ENCODE results near the gene AHCY.
"Not testable (repeated sequence)": the region's sequence is repeated elsewhere in the genome, so short reads cannot be mapped to it uniquely, and the experiment has no call there.

AHCY gene

DNA sequence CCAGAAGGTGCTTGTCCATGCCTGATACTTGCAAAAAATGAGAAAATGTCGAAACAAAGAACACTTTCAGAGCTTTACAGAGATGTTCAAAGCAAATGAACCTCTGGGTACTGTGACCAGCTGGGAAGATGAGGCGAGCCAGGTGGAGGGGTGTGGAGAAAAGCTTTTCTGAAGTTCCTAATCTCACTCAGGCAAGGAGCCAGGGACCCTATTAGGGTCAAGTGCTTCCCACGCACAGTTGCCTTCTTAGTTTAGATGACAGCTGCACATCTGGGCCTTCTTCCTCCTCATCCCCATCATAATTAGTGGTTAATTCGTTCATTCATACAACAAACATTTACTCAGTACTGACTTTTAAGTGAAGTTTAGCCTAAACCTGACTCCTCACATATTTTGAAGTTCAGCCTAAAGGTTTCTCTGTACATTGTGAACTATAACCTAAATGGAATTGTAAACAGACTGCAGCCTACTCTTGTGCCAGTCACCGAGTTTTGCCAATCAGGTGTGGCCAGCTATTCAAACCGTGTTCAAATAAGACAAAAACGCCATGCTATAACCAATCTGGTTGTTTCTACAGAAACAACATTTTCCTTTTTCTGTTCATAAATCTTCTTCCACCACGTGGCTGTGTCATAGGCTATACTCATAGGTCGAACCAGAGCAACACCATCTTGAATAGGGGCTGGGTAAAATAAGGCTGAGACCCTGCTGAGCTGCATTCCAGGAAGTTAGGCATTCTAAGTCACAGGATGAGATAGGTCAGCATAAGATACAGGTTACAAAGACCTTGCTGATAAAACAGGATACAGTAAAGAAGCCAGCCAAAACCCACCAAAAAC is 19.3 kb upstream of the AHCY start:
- DNase-seq (ENCODE audit: low read depth) = no peak

- no peak for DNase-seq (ENCODE audit: low read depth)
Measured at GRCh38 chr20:34320861-34321260, 17.7 kb upstream of the AHCY start.

- no peak for DNase-seq (ENCODE audit: low read depth)
Measured at GRCh38 chr20:34318609-34319443, 15.7 kb upstream of the AHCY start.

- DNase-seq (ENCODE audit: low read depth) = peak; percentile 29
Measured at GRCh38 chr20:34316196-34316814, 13.2 kb upstream of the AHCY start.

- no peak for DNase-seq (ENCODE audit: low read depth)
Measured at GRCh38 chr20:34315236-34315635, 12.1 kb upstream of the AHCY start.

DNA sequence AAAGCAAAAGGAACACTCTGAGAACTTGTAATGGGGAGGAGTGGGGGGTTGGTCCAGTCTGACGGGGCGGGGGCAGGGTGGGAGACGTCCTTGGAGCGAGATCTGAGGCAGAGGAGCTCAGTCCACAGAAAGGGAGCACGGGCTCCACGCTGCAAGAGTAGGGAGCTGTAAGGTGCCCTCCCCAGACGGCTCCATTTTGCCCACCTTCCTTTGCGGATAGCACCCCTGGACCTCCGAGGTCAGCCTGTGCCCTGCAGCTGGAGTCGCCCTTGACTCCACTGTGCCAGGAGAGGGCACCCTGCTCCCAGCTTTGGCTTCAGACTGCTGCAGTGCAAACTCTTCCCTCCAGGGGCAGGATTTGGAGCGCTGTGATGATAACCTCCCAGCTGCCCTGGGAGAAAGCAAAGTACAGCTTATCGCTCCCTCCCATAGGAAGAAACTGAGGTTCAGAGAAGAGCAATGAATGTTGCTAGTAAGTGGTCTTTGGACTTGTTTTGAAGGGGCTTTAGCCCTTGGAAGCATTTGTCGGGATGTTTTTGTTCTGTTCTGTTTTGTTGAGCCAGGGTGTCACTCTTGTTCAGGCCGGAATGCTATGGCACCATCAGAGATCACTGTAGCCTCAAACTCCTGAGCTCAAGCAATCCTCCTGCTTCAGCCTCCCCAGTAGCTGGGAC is 9.5 kb upstream of the AHCY start:
- peak; percentile 39 for DNase-seq (ENCODE audit: low read depth)

DNA sequence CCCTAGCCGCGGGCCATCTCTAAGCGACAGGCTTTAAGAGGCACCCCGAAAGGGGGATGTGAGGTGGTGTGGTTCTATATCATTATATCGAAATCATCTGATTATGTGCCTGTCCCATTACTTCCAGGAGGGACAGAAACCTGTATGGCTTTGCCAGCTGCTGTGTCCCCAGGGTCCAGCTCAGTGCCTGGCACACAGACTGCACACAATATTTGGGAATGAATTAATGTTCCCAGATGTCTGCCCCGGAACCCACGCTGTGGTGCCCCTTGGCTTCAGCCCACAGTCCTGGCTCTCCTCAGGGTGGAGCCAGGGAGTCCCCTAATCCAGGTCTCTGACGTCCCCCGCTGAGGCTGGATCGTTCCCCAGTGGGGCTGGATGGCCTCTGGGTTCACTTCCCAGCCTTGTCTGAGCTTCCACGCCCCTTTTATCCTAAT is 8.9 kb upstream of the AHCY start:
- DNase-seq (ENCODE audit: low read depth) = no peak

- no peak for DNase-seq (ENCODE audit: low read depth)
Measured at GRCh38 chr20:34311118-34312023, 8.2 kb upstream of the AHCY start.

DNA sequence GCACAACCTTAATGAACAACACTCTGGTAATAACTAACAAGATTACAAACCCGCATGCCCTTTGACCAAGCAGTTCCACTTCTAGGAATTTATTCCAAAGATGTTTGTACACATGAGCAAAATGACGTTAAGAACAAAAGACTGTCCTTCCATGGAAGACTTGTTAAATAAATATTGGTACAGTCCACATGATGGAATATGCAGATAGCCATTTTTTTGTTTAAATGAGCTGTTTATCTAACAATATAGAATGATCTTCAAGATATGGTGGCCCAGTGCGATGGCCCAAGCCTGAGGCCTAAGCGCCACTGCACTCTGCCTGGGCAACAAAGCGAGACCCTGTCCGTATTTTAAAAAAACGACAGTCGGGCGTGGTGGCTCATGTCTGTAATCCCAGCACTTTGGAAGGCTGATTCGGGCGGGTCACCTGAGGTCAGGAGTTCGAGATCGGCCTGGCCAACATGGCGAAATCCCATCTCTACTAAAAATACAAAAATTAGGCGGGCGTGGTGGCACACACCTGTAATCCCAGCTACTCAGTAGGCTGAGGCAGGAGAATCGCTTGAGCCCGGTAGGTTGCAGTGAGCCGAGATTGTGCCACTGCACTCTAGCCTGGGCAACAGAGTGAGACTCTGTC is 7.4 kb upstream of the AHCY start:
- no peak for DNase-seq (ENCODE audit: low read depth)

GRCh38 chr20:34309691-34310090 is 6.5 kb upstream of the AHCY start:
- no peak for DNase-seq (ENCODE audit: low read depth)

DNA sequence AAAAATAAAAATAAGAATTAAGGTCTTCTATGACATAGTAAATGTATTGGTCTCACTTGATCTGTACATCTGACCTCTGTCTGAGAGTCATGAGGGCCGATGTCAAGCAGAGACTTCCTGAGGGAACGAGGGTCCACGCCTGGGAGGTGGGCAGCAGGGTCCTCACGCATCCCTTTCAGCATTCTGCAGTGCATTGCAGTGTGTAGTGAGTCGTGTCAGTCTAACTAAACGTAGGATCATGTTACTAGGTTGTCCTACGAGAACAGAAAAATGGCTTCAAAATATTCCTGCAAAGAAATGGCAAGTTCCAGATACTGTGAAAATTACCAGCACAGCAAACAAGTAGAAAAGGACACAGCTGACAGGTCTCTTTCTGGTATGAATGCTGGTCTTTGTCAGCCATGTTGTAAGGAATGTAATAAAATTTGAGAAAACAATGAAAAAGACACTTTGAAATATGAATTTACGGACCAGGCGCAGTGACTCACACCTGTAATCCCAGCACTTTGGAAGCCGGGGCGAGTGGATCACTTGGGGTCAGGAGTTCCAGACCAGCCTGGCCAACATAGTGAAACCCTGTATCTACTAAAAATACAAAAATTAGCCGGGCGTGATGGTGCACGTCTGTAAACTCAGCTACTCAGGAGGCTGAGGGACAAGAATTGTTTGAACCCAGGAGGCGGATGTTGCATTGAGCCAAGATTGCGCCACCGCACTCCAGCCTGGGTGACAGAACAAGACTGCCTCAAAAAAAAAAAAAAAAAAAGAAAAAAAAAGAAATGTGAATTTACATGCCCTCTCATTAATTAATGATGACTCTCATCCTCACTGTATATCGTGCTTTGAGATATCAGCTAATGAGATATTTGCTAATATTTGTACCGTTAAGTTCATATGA is 2.4 kb upstream of the AHCY start:
- no peak for DNase-seq (ENCODE audit: low read depth)

DNA sequence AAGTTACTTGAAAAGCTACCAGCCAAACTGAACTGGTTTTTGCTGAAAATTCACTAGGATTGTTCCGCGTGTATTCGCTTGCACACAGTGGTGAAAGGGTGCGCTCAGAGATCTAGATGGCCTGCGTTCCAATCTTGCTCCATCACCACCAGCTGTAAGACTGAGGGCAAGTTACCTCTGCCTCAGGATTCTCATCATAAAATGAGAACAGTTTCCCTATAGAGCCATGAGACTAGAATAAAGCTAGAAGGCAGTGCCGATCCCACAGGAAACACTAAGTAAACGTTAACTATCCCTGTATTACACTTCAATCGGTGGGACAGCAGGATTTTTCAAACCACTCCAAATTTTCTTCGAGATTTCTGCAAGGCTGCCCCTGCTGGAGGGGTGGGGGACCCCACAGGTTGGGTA is 838 bp downstream of the AHCY start:
- DNase-seq (ENCODE audit: low read depth) = peak; percentile 10

DNA sequence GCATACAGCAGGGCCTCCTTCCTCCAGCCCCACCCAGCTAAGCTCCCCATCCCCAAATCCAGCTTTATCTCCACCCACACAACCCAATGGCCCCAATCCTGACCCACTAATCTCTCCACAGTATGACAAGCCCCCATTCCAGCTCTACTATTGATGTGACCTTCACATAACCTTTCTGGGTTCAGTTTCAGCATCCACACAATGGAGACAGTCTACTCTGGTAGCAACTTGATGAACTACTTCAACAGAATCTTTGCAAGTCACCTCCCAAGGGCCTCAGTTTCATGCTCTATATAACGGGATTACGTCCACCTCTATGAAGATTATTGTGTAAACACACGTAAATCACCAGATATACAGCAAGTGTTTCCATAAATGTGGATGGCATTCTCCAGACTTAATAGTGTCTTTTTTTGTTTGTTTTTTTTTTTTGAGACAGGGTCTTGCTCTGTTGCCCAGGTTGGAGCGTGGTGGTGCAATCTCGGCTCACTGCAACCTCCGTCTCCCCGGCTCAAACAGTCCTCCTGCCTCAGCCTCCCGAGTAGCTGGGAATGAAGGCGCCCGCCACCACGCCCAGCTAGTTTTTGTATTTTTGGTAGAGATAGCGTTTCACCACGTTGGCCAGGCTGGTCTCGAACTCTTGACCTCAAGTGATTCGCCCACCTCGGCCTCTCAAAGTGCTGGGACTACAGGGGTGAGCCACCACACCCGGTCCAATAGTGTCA is 1.4 kb downstream of the AHCY start:
- DNase-seq (ENCODE audit: low read depth) = no peak

DNA sequence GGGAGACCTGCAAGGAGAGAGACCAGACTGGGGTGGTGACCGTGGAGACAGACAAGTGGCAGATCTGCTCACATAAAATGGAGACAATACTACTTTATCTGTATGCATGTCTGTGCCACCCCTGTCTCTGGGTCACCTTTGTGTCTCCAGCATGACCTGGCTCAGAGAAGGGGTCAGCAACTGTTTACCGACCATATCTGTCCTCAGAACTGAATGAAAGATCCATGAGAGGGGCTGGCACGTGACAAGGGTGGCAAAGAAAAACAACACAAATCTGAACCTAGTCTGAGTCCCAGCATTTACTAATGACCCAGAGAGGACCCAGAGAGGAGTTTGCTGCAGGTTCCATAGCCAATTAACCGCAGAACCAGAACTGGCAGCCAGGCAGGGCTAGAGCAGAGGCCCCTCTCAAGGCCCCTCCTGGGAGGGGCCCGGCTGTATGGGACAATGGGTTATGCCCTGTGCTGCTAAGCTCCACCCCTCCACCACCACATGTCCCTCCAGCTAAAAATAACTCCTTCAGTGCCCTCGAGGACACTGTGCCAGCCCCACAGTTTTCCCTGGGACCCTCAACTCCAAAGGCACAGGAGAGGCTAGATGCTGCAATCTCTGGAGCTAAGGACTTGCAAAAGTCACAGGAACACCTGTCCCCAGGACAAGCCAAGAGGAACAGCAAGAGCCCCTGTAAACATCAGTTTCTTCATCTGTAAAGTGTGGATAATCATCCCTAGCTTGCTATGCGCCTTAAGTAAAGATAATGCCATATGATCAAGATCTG is 2.2 kb downstream of the AHCY start:
- DNase-seq (ENCODE audit: low read depth) = no peak

GRCh38 chr20:34300256-34300806 is 2.8 kb downstream of the AHCY start:
- DNase-seq (ENCODE audit: low read depth) = no peak

GRCh38 chr20:34299556-34300255 is 3.4 kb downstream of the AHCY start:
- no peak for DNase-seq (ENCODE audit: low read depth)

DNA sequence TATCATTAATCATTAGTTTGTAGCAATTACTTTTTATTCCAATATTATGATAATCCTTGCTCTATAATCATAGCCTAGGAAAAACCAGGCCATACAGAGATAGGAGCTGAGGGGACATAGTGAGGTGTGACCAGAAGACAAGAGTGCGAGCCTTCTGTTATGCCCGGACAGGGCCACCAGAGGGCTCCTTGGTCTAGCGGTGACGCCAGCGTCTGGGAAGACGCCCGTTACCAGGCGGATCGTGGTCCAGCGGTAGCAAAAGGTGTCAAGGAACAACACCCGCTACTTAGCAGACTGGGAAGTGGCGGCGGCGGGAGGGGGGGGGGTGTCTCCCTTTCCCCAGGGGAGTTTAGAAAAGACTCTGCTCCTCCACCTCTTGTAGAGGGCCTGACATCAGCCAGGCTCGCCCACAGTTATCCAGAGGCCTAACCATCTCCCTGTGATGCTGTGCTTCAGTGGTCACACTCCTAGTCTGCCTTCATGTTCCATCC is 4.8 kb downstream of the AHCY start:
- not testable (repeated sequence) for DNase-seq (ENCODE audit: low read depth)
